Stimulated activated CD8-positive, alpha-beta memory T cell treated with anti-CD3 and anti-CD28 coated beads, Interleukin-7, amount 100 ng/mL, for 24 hours (primary cell): Measurements from ENCODE around the gene NEURL1B.

Experiments
- DNase-seq: peaks from one replicate; pipeline ENCODE4 v3.0.0-alpha.2; 2020; ENCODE audit warnings: low read depth

Gene NEURL1B

DNA sequence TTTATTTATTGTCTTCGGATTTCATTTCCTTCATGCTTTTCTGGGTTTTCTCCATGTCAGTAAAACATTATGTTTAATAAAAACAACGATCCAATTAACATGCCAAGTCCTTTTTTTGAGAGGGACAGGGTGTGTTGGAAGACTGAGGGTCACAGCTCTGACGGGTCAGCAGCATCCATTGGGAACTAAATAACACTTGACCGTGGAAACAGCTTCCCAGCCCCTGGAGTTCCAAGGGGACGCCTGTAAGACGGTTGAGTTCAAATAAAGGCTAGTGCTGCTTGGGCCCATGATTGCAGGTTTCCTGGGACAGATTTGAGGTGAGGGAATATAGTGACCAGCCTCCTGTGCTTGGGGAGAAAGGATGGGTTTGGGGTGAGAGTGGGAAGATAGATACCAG is 30.4 kb upstream of the NEURL1B start:
- no peak for DNase-seq

DNA sequence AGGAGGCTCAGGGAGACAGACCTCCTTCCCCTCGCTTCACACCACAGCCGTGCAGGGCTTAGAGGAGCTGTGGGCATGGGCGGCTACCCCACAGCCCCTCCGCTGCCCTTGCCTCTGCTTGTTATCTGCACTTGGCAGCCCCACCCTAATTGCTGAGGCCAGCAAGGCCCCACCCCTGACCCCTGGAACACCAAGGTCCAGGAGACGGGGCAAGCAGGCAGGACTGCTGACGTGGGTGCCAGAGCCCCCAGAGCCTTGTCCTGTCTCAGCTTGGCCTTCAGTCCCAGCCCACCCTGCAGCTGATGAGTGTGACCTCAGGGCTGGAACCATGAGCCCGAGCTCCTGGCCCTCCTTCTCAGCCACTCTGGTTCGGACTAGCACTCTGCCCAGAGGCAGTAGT is 29.1 kb upstream of the NEURL1B start:
- DNase-seq, result no peak

DNA sequence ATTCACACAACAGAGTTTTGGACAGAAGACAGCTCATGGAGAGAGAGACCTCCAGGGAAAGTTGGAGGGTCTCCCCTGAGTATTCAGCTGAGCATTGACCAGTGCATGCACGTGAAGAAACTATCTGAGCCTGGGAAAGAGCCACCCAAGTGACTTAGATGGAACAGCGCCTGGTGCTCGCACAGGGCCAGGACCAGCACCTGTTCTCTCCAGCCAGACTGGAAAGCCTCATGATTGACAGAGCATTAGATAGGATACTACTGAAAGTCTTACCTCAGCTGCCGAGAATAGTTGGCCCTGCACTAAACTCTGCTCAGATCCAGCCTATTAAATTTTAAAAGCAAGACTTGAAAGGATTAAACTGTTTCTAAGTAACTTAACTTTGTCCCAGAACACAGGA is 28.3 kb upstream of the NEURL1B start:
- DNase-seq, result no peak

DNA sequence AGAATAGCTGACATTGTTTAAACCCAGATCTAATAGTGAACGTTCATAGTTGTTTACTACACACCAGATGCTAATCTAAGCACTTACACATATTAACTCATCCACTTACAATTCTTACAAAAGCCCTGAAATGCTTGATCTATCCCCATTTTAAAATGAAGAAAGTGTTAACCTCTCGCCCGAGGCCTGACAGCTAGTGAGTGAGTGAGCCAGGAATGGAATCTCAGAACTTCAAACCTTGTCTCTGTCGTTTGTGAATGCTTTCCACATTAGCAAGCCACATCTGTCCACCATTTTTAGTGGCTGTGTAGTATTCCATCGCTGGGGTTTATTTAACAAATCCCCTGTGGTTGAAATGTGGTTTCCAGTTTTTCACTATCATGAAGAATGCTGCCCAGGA is 24.9 kb upstream of the NEURL1B start:
- no peak for DNase-seq

DNA sequence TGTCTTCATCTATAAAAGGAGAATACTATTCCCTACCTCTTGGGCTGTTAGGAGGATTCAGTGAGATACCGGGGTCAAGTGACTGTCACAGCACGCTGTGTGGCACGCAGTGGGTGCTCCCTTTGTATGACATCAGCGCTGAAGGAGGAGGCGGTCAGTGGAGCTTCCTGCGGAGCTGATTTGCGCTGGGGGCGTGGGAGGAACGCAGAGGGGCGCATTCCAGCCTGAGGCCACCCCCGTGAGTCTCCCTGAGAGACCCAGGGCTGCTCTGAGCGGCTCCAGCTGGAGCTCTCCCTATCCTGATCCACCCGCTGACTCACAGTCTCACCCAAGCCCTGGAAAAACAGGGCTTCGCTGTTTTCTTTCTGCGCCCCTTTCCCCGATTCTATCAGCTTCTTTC is 24.3 kb upstream of the NEURL1B start:
- no peak for DNase-seq

DNA sequence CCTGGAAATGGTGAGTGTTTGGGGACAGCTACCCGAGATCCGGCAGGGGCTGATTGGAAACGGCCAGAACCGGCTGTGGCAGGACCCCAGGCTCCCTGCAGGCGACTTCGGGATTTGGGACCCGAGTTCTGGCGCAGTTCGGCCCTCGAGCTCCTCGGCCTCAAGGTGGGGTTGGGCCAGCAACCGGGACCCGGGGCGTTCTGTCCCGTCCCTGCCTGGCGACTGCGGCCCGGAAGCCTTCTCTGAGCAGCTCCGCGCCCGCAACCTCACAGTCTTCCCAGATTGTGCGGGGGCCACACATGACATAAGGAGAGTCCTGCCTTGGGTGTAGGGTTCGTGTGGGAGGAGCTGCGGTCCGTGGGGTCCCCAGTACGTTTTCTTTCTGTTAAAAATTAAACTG is 23.2 kb upstream of the NEURL1B start:
- no peak for DNase-seq

DNA sequence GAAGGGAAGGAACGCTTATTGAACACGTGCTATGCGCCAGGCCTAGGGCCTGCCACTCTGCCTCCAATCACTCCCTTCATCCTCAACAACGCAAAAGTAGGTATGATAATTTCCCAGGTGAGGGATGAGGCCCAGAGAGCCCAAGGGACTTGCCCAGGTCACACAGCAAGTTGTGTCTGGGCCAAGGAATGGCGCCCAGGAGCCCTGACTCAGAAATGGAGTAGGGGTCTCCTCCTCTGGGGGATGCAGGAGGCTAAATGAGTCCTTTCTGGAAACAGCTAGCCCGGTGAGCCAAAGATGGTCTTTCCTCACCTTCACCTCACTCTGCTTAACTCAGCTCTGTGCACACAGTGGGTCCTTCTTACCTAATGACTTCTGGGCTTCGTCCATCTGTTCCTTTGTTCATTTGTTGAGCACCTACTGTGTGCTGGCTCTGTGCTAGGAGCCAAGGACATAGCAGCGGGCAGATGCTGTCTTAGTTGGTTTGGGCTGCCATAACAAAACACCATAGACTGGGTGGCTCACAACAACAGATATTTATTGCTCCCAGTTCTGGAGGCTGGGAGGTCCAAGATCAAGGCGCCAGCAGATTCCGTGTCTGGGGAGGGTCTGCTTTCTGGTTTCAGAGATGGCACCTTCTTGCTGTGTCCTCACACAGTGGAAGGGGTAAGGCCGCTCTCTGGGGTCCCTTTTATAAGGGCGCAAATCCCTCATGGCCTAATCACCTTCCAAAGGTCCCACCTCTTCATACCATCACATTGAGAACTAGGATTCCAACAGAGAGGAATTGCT is 22.3 kb upstream of the NEURL1B start:
- no peak for DNase-seq

DNA sequence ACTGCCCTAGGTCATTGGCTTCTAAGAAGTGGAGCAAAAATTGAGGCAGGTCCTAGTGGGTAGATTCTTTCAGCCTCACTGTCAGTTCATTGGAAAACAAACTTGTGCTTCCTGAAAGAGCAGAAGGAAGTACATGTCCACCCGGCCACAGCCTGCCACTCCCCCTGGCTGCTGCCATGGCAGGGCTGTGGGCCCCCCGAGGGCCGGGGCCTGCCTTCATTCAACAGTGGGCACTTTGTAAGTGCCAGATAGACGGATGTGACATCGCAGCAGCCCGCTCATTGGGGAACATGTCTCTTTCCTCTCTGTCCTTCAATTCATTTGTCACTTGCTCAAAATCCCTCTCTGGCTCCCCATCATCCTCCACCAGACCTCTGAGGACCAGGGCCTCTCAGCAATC is 20.6 kb upstream of the NEURL1B start:
- DNase-seq, result no peak

DNA sequence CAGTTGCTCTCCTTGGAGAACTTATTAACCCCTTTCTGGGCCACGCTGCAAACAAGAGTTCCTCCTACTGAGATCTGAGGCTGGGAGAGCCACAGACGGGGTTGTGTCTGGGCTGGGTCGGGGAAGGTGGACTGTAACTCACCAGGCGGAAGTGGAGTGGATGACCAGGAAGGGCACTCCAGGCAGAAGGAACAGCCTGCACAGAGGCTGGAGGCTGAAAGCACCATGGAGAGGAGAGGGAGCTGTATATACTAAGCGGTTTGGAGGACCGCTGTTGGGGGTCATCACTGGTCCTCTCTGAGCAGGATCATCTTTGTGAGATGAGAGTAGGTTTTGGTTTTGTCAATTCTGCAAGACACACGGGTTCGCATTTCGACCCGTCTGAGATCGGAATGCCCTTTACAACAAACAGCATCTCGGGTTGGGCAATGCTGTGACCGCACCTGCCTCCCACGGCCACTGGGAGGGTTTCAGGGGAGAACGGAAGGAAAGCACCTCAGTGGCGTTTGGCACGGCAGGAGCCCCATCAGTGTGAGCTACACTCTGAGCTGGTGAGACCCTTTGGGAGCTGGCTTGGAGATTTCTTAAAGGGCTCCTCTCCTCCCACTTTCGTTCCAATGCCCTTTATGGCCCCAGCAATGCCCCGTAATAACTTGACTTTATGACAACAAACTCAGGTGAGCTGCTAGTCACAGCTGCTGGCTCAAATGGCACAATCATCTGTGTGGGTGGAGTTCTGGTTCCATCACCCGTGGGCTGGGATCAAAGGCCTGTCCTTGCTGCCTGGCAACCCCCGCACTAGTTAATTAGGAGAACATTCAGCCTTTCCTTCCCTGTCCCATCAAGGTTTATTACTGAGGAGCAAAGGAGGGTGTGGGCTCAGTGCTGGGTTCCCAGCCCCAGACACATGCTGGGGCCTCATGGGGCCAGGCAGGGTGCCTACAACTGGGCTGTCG is 18.7 kb upstream of the NEURL1B start:
- DNase-seq, result no peak

DNA sequence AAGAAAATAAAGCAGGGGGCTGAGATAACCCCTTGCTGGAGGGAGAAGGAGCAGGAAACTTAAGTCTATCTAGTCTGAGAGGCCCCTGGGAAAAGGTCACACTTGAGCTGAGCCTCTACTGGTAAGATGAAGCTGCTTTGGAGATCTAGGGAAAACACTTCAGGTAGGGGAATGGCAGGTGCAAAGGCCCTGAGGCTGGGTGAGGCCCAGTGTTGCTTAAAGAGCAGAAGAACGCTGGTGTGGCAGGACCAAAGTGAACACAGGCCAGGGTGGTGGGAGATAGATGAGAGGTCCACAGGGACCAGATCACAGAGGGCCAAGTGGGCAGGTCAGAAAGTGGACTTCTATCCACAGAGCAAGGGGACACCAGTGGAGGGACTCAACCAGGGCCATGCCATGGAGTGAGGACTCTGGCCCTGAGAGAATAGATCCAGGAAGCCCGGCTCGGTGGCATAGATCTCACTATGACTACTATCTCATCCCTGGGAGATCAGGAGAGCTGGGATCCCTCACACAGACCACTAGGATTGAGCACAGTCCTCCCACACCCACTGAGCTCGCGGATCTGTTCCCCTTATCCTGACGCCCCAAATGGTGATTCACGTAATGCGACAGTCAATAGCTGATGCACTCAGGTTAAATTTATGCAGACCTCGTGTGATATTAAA is 17.6 kb upstream of the NEURL1B start:
- no peak for DNase-seq

DNA sequence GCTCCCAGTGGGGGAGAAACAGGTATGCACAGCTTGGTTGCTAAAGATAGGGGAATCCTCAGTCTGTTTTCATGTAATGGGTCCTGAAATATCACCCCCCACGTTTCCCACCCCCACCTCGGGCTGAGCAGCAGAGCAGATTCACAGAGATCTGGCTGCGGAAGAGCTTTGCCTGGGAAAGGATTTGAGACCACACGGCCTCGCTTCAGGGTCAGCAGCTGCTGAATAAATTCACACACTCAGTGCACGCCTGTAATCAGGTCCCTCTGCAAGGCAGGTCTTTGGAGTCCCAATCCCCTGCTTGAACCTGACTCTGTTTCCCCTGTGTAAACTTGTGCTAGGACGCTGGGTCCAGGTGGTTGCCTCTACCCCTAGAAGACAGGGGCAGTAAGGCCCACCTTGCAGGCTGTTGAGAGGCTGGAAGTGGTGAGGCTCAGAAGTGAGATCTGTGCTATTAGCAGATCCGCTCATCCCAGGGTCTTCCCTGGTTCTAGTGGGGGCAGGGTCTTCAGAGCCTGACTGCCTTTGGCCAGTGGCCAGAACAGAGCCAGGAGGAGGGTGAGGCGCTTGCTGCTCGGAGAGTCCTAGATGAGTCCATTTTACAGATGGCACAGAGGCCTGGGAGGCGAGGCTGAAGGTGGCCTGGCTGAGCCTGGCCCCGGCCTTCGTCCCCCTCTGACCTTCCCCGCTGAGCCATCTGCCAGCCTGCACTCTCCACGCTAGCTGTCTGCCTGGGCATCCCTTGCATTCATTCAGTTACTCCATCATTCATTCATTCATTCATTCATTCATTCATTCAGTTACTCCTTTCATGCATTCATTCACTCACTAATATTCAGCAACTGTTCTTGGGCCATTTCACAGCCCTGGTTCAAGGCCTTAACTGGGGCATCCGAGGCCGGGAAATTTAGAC is 16.7 kb upstream of the NEURL1B start:
- no peak for DNase-seq

DNA sequence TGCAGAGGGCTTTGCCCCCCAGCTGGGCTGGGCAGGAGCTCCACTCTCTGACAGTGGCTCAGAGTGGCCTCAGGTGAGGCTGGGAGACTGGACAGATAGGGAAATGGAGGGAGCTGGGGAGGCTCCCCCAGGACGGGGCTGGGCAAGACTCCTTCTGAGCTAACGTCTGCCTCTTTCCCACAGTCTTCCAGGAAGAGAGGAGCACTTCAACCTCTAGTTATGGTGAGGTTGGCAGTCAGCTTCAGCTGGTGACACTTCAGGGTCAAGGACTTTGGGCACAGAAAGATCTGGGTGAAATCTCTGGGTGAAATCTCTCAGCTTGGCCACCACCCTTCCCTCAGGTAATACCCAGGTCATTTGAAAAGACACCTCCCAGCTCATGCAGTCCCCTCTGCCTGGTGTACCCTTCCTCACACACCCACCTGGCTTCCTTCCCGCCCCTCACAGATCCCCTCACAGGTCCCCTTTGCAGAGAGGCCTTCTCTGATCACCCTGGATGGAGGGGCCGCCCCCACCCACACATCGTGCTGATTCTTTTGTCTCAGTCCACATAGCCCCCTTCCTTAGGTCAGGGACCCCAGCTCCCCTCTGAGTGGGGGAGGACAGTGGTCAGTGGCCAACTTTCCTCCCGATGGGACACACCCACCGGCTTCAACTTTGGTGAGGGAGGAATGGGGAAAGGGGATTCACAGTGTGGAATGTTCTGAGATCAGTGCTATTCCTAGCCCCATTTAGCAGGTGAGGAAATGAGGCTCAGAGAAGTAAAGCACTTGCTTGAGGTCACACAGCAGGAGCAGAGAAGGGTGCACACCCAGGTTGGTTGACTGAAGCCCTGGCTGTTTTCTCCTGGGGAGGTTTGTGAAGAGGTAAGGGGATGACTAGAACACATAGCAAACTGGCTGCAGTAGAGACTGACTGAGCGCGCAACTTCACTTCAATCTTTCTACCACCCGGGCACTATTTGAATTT is 15.8 kb upstream of the NEURL1B start:
- no peak for DNase-seq

DNA sequence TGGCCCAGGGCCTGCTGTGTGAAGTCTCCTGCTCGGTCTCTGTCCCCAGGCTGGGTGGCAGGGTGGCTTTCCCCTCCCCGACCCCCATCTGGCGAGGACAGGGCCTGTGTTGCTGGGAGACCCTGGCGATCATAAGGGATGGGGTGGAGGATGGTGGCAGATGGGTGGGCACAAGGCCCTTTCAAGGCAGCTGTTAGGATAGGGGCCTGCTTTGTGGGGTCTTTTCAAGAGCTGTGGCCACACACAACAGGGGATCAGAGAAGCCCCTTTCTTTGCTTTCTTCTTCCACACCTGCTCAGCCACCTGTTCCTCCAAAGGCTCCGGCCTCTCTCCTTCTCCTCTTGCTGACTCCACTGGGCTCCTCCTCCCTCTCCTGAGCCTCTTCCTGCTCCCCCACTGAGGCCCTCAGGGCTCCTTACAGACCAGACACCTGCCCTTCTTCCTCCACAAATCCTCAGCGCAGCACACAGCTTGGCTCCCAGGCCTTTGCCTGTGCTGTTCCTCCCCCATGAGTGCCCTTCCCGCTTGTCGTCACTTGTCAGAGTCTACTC is 15.0 kb upstream of the NEURL1B start:
- no peak for DNase-seq

DNA sequence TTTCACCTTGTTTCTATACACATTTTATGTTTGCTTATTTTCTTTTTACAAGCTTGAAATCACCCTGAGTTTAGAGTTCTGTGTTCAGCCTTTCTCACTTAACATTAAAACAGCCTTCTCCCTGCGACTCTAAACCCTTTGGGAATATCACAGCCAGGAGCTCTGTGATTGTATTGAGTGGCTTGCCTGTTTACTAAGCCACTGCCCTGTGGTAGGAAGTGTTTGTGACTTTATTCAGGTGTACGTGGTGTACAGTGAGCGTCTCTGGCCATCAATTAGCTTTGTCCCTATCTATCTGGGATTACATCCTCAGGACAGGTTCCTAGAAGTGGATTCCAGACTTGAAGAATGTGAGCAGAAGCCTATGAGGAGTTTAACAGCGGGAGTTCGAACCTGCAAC is 11.0 kb upstream of the NEURL1B start:
- no peak for DNase-seq

DNA sequence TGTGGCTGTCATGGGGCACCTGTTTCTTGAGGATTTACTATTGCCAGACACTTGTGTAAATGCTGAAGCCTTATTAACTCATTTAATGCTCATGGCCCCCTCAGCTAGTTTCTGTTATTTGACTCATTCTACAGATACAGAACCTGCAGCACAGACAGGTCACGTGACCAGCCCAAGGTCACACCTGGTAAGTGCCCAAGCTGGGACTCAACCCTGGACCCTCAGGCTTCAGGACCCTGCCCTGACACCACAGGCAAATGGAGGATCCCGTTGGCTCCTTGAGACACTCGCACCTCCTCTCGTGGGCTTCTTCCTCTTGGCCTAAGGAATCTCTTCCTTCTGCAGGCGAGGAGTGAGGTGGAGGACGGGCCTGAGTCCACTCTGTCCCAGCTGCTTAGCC is 10.6 kb upstream of the NEURL1B start:
- DNase-seq, result no peak

DNA sequence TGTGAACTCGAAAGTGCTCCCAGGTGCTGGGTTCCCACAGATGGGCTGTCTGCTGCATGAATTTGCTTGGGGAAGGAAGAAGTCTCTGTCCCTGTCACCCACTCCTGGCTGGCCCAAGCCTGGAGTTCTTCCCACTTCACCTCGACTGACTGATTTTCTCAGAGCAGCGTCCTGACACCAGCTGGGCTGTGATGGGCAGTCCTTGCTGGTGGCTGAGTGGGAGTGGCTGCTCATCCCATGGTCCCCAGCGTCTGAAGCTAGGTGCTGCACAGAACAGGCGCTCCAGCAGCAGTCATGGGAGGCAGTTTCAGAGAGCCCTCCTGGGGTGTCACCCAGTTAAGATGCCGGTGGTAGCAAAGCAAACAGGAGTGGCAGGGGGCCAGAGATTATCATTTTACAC is 10.1 kb upstream of the NEURL1B start:
- no peak for DNase-seq

DNA sequence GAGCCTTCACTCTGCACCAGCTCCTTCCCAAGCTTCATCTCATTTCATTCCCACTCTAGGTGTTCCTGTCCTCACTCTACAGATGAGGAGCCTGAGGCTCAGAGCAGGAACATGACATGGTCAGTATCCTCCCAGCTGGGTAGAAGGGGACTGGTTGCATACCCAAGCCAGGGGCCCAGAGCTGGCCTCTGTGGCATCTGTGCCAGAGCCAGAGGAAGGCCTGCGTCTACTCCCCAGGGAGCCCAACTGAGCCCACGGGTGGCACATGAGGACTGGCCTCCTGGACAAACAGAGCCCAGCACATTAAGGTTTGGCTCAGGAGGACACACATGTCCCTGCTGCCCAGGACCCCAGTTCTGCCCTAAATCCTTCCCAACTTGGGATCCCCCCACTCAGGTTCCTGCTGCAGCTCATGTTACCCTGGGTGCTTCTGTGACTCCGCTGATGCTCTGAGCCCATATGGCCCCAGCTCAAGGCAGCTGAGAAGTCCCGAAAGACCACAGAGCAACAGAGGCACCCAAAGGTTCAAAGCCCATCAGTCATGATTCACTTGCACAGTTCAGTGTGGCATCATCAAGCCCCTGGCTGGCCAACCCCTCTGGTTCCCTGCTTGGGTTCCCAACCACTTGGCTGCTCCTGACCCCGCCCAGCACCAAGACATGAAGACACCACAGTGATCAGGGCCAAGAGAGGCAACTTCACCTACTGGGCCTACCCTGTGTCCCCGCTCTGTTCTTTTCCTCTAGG is 8.5 kb upstream of the NEURL1B start:
- no peak for DNase-seq

DNA sequence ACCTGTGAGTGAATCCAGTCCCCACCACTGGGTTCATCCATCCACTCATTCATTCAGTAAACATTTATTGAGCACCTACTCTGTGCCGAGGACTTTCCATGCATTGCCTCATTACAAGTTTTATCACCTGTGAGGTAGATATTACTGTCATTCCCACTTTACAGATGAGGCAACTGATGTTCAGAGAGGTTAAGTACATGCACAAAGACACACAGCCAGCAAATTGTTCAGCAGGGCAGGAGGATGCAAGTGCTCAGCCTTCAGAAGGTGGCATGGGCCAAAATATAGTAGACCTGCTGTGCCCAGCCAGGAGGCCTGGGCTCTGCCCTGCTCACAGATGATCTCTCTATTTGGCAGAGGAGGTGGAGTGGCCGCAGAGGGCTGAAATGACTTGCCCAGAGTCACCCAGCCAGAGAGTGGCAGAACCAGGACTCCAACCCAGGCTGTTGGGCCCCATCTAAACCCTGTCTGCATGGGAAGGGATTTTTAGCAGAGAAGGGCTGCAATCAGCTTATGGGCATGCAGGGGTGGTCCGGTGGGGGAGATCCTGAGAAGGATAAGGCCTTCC is 7.6 kb upstream of the NEURL1B start:
- no peak for DNase-seq
